Measurements from ENCODE around the gene VAV3.

VAV3 gene

DNA sequence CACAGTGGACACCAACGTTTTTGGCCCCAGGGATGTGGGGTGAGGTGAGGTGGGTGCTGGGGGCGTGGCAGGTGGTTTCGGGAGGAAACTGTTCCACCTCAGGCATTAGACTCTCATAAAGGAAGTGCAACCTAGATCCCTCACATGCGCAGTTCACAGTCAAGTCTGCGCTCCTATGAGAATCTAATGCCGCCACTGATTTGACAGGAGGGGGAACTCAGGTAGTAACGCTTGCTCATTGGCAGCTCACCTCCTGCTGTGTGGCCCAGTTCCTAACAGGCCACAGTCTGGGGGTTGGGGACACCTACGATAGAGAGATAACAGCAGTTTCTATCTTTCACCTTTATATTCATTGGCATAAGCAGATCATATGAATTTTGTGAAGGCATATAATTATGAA, 347.1 kb downstream of the VAV3 start:
- Histone ChIP-seq H3K4me3 (ENCODE audit: low read depth, low read length) (no peak overlapping the region), H3K27me3 (ENCODE audit: control insufficient read depth, insufficient read depth, low read length) (no peaks in the 10 kb centered on the region), H3K27ac (ENCODE audit: low read depth, low read length) (no peak overlapping the region), H3K4me1 (ENCODE audit: control insufficient read depth, insufficient read depth, low read length) (no peaks in the 10 kb centered on the region), H3K9ac (ENCODE audit: low read length) (no peak overlapping the region), H3K9me3 (ENCODE audit: control insufficient read depth, insufficient read depth, low read depth, low read length) (no peaks in the 10 kb centered on the region), H3K36me3 (ENCODE audit: control insufficient read depth, insufficient read depth, low read length) (no peaks in the 10 kb centered on the region)

DNA sequence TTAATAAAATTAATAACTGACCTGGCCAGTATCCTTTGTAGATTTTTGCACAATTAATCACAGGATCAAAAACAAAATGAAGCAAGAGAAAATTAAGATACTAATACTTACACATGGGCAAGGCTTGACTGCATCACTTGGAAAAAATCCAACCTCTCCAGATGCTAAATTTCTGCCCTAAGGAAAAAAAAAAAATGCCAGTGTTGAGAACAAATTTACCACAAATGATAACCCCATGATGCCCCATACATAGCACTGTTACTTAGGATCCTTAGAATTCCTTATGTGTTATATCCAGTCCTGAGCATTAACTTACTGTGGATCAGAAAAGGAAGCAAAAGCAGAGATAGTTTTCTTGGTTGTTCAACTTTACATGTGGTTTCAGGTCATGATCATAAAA, 347.5 kb downstream of the VAV3 start:
- H3K27me3 ChIP-seq (ENCODE audit: control insufficient read depth, insufficient read depth, low read length): no peaks in the 10 kb centered on the region
- H3K27ac ChIP-seq (ENCODE audit: low read depth, low read length): no peak overlapping the region
- peaks cover under 1% of the 10 kb centered on the region; the same call in 1 of the 2 replicates for H3K9me3 ChIP-seq (ENCODE audit: control insufficient read depth, insufficient read depth, low read depth, low read length)
- no peak overlapping the region for H3K4me3 ChIP-seq (ENCODE audit: low read depth, low read length)
- no peaks in the 10 kb centered on the region for H3K4me1 ChIP-seq (ENCODE audit: control insufficient read depth, insufficient read depth, low read length)
- no peak overlapping the region for H3K9ac ChIP-seq (ENCODE audit: low read length)
- no peaks in the 10 kb centered on the region for H3K36me3 ChIP-seq (ENCODE audit: control insufficient read depth, insufficient read depth, low read length)

DNA sequence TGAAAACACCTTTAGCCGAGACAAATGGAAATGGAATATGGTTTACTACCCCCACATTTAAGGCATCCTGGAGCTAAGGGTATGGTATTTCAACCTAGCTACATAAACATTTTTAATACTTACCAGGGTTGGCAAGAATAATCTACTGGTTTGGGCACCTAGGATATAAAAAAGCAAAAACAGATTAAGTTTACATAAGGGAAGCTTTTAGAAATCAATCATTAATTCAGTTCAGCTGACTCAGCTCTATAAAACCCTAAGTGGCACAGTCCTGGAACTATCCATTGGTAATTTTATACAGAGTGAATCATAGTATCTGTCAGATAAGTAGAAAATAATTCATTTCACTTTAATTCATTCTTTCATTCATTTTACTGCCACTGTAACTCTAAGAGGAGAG, 355.2 kb downstream of the VAV3 start:
- Histone ChIP-seq H3K4me3 (ENCODE audit: low read depth, low read length) (no peak overlapping the region), H3K9me3 (ENCODE audit: control insufficient read depth, insufficient read depth, low read depth, low read length) (peaks cover 3% of the 10 kb centered on the region; the same call in 1 of the 2 replicates), H3K36me3 (ENCODE audit: control insufficient read depth, insufficient read depth, low read length) (no peaks in the 10 kb centered on the region), H3K9ac (ENCODE audit: low read length) (no peak overlapping the region), H3K27ac (ENCODE audit: low read depth, low read length) (no peak overlapping the region), H3K27me3 (ENCODE audit: control insufficient read depth, insufficient read depth, low read length) (no peaks in the 10 kb centered on the region), H3K4me1 (ENCODE audit: control insufficient read depth, insufficient read depth, low read length) (no peaks in the 10 kb centered on the region)

- H3K27ac ChIP-seq (ENCODE audit: low read depth, low read length): no peak overlapping the region
- no peaks in the 10 kb centered on the region for H3K4me1 ChIP-seq (ENCODE audit: control insufficient read depth, insufficient read depth, low read length)
- H3K27me3 ChIP-seq (ENCODE audit: control insufficient read depth, insufficient read depth, low read length): no peaks in the 10 kb centered on the region
- H3K4me3 ChIP-seq (ENCODE audit: low read depth, low read length): no peak overlapping the region
- H3K9me3 ChIP-seq (ENCODE audit: control insufficient read depth, insufficient read depth, low read depth, low read length): no peaks in the 10 kb centered on the region
- no peaks in the 10 kb centered on the region for H3K36me3 ChIP-seq (ENCODE audit: control insufficient read depth, insufficient read depth, low read length)
- no peak overlapping the region for H3K9ac ChIP-seq (ENCODE audit: low read length)
Measured at GRCh38 chr1:107604825-107605224, 360.2 kb downstream of the VAV3 start.

DNA sequence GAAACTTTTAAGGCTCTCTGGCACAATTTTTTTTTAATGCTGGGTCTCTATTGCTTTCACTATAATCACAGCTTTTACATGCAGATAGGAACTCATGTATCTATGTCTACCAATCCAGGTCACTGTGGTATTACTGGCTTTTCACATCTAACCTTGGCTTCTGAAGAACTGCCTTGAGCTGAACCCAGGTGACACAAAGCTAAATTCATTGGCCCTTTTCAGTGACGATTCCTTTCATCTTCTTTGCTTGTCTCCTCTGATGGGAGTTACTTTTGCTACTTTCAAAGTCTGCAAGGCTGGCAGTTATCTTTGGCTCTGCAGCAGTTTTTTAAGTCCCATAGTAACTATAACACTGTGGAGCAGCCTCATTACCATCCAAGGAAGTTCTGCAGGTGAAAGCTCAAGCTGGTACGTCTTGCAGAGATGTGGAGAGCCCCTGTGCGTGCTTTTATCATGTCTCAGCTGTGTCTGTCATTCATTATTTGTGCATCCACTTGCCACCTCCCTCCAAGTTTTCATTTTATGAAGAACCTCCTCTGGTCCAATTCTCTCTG, 364.3 kb downstream of the VAV3 start:
- no peaks in the 10 kb centered on the region for H3K36me3 ChIP-seq (ENCODE audit: control insufficient read depth, insufficient read depth, low read length)

GRCh38 chr1:107599220-107599619, 365.8 kb downstream of the VAV3 start:
- Histone ChIP-seq H3K27me3 (ENCODE audit: control insufficient read depth, insufficient read depth, low read length) (no peaks in the 10 kb centered on the region), H3K27ac (ENCODE audit: low read depth, low read length) (no peak overlapping the region), H3K4me3 (ENCODE audit: low read depth, low read length) (no peak overlapping the region), H3K36me3 (ENCODE audit: control insufficient read depth, insufficient read depth, low read length) (no peaks in the 10 kb centered on the region), H3K4me1 (ENCODE audit: control insufficient read depth, insufficient read depth, low read length) (0 out of 2 replicates have a peak, but pooled peaks cover 4% of the 10 kb centered on the region), H3K9ac (ENCODE audit: low read length) (no peak overlapping the region), H3K9me3 (ENCODE audit: control insufficient read depth, insufficient read depth, low read depth, low read length) (no peaks in the 10 kb centered on the region)

More for the DNA sequence above, 364.3 kb downstream of the VAV3 start:
- H3K9me3 ChIP-seq (ENCODE audit: control insufficient read depth, insufficient read depth, low read depth, low read length): no peaks in the 10 kb centered on the region
- no peaks in the 10 kb centered on the region for H3K27me3 ChIP-seq (ENCODE audit: control insufficient read depth, insufficient read depth, low read length)
- 0 out of 2 replicates have a peak, but pooled peaks cover 4% of the 10 kb centered on the region for H3K4me1 ChIP-seq (ENCODE audit: control insufficient read depth, insufficient read depth, low read length)
- no peak overlapping the region for H3K9ac ChIP-seq (ENCODE audit: low read length)
- no peak overlapping the region for H3K27ac ChIP-seq (ENCODE audit: low read depth, low read length)
- no peak overlapping the region for H3K4me3 ChIP-seq (ENCODE audit: low read depth, low read length)

DNA sequence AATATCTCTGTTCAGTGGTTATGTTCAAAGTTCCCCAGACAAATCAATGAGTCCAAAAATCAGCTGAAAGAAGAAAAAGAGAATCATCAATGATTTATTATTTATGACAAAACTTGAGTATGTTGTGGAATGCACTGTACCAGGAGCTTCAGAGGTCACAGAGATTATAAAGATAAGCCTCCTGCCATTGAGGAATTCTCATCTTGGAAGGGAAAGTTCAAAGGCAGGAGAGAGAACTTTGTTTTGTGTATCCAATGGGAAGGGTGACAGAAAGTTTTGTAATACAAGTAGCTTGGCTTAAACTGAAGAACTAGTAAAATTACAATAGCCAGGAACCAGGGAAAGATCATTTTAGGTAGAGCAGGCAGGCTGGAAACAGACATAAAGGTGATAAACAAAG, 367.7 kb downstream of the VAV3 start:
- Histone ChIP-seq H3K9ac (ENCODE audit: low read length) (no peak overlapping the region), H3K27me3 (ENCODE audit: control insufficient read depth, insufficient read depth, low read length) (no peaks in the 10 kb centered on the region), H3K4me1 (ENCODE audit: control insufficient read depth, insufficient read depth, low read length) (0 out of 2 replicates have a peak, but pooled peaks cover 4% of the 10 kb centered on the region), H3K4me3 (ENCODE audit: low read depth, low read length) (no peak overlapping the region), H3K36me3 (ENCODE audit: control insufficient read depth, insufficient read depth, low read length) (no peaks in the 10 kb centered on the region), H3K9me3 (ENCODE audit: control insufficient read depth, insufficient read depth, low read depth, low read length) (no peaks in the 10 kb centered on the region), H3K27ac (ENCODE audit: low read depth, low read length) (no peak overlapping the region)

DNA sequence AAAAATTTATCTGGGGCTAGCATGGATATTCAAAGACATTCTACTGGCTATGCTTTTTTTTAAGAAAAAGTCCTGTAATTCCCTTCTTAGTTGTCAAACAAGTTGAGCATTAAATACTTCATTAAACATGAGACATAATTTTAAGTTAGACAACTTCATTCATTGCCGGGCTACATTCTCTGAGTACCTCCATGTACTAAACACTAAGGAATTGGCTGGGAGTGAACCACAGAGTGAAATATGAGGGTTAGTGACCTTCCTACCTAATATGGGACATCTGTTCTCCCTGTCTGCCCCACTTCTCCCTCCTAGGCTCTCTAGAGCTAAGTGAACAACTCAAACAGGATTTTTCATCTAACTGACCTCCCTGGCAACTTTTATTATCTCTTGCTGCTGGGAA, 370.4 kb downstream of the VAV3 start:
- Histone ChIP-seq H3K9me3 (ENCODE audit: control insufficient read depth, insufficient read depth, low read depth, low read length) (no peaks in the 10 kb centered on the region), H3K27ac (ENCODE audit: low read depth, low read length) (no peak overlapping the region), H3K9ac (ENCODE audit: low read length) (no peak overlapping the region)

GRCh38 chr1:107593501-107594209, 371.3 kb downstream of the VAV3 start:
- no peak overlapping the region for H3K4me3 ChIP-seq (ENCODE audit: low read depth, low read length)
- H3K27me3 ChIP-seq (ENCODE audit: control insufficient read depth, insufficient read depth, low read length): no peaks in the 10 kb centered on the region
- H3K4me1 ChIP-seq (ENCODE audit: control insufficient read depth, insufficient read depth, low read length): 0 out of 2 replicates have a peak, but pooled peaks cover 4% of the 10 kb centered on the region
- H3K27ac ChIP-seq (ENCODE audit: low read depth, low read length): no peak overlapping the region
- H3K9me3 ChIP-seq (ENCODE audit: control insufficient read depth, insufficient read depth, low read depth, low read length): no peaks in the 10 kb centered on the region
- H3K36me3 ChIP-seq (ENCODE audit: control insufficient read depth, insufficient read depth, low read length): no peaks in the 10 kb centered on the region
- H3K9ac ChIP-seq (ENCODE audit: low read length): no peak overlapping the region

More for the DNA sequence above, 370.4 kb downstream of the VAV3 start:
- 0 out of 2 replicates have a peak, but pooled peaks cover 4% of the 10 kb centered on the region for H3K4me1 ChIP-seq (ENCODE audit: control insufficient read depth, insufficient read depth, low read length)
- H3K4me3 ChIP-seq (ENCODE audit: low read depth, low read length): no peak overlapping the region
- no peaks in the 10 kb centered on the region for H3K27me3 ChIP-seq (ENCODE audit: control insufficient read depth, insufficient read depth, low read length)
- no peaks in the 10 kb centered on the region for H3K36me3 ChIP-seq (ENCODE audit: control insufficient read depth, insufficient read depth, low read length)

- H3K36me3 ChIP-seq (ENCODE audit: control insufficient read depth, insufficient read depth, low read length): no peaks in the 10 kb centered on the region
- H3K4me1 ChIP-seq (ENCODE audit: control insufficient read depth, insufficient read depth, low read length): no peaks in the 10 kb centered on the region
- no peak overlapping the region for H3K9ac ChIP-seq (ENCODE audit: low read length)
- no peaks in the 10 kb centered on the region for H3K27me3 ChIP-seq (ENCODE audit: control insufficient read depth, insufficient read depth, low read length)
- H3K4me3 ChIP-seq (ENCODE audit: low read depth, low read length): no peak overlapping the region
- no peak overlapping the region for H3K27ac ChIP-seq (ENCODE audit: low read depth, low read length)
- no peaks in the 10 kb centered on the region for H3K9me3 ChIP-seq (ENCODE audit: control insufficient read depth, insufficient read depth, low read depth, low read length)
Measured at GRCh38 chr1:107590900-107591622, 373.9 kb downstream of the VAV3 start.

DNA sequence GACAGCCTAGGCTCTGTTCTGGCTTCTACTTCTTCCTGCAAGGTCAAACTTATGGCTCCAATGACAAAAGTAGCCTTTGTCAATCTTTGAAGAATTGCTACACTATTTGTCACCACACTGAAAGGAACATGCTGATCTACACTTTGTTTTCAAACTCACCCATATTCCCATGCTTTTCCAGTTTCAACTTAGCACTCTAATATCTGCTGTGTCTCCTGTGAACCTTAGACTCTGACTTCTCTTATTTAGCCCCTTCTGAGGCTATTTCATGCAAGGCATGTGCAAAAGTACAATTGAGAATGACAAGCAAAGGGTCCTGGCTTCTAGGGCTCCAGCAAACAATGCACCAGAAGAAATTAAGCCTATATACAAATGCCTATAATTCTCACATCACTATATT, 374.9 kb downstream of the VAV3 start:
- H3K9ac ChIP-seq (ENCODE audit: low read length): no peak overlapping the region
- H3K36me3 ChIP-seq (ENCODE audit: control insufficient read depth, insufficient read depth, low read length): no peaks in the 10 kb centered on the region
- H3K9me3 ChIP-seq (ENCODE audit: control insufficient read depth, insufficient read depth, low read depth, low read length): no peaks in the 10 kb centered on the region
- no peak overlapping the region for H3K27ac ChIP-seq (ENCODE audit: low read depth, low read length)
- no peaks in the 10 kb centered on the region for H3K4me1 ChIP-seq (ENCODE audit: control insufficient read depth, insufficient read depth, low read length)
- H3K4me3 ChIP-seq (ENCODE audit: low read depth, low read length): no peak overlapping the region
- H3K27me3 ChIP-seq (ENCODE audit: control insufficient read depth, insufficient read depth, low read length): no peaks in the 10 kb centered on the region

Data from HUES6 (cell line).